ENCODE data around the gene LANCL2. TPM values are rescaled to one million over a fixed set of nuclear protein-coding genes. Genes with fewer than 3 reads are reported as not detected.
"Not testable (repeated sequence)": the region's sequence is repeated elsewhere in the genome, so short reads cannot be mapped to it uniquely, and the experiment has no call there.

The LANCL2 gene
- total RNA-seq, 1 donor from 2014 or later: 14.7 TPM

DNA sequence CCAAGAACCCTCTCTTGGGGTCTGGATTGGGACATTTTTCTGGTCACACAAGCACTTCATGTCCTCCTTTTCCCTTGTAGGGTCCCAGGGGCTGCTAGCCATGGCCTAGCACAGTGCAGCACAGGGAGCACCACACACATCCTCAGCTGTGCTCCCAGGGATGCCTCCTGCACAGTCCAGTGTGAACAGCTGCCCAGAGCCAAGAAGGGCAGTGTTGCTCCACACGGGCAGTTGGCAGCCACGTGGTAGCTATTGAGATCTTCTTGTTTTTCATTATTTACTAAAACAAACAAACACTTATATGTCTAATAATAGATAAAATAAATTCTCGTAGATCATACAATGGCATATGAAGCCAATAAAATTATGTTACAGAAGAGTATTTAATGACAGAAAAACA is 13.9 kb upstream of the LANCL2 start:
- no peaks in the 10 kb centered on the region for H3K27me3 ChIP-seq (ENCODE audit: control insufficient read depth, insufficient read depth, low read length)
- no peak for FAIRE-seq
- no peaks in the 10 kb centered on the region for H3K36me3 ChIP-seq (ENCODE audit: control insufficient read depth, insufficient read depth, low read length)
- TF ChIP-seq, protein P1, sequence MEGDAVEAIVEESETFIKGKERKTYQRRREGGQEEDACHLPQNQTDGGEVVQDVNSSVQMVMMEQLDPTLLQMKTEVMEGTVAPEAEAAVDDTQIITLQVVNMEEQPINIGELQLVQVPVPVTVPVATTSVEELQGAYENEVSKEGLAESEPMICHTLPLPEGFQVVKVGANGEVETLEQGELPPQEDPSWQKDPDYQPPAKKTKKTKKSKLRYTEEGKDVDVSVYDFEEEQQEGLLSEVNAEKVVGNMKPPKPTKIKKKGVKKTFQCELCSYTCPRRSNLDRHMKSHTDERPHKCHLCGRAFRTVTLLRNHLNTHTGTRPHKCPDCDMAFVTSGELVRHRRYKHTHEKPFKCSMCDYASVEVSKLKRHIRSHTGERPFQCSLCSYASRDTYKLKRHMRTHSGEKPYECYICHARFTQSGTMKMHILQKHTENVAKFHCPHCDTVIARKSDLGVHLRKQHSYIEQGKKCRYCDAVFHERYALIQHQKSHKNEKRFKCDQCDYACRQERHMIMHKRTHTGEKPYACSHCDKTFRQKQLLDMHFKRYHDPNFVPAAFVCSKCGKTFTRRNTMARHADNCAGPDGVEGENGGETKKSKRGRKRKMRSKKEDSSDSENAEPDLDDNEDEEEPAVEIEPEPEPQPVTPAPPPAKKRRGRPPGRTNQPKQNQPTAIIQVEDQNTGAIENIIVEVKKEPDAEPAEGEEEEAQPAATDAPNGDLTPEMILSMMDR (IDR thresholded peaks at IDR 0.05; ENCODE audit: insufficient read depth, low read length, severe bottlenecking): no peak
- no peak overlapping the region for H3K4me3 ChIP-seq (ENCODE audit: low read depth, low read length)
- DNase-seq (ENCODE audit: low read depth): no peak

GRCh38 chr7:55352947-55353273 is 12.2 kb upstream of the LANCL2 start:
- H3K4me3 ChIP-seq (ENCODE audit: low read depth, low read length); H3K36me3 ChIP-seq (ENCODE audit: control insufficient read depth, insufficient read depth, low read length); DNase-seq (ENCODE audit: low read depth); FAIRE-seq; H3K27me3 ChIP-seq (ENCODE audit: control insufficient read depth, insufficient read depth, low read length): not testable (repeated sequence)

GRCh38 chr7:55360486-55360885 is 4.7 kb upstream of the LANCL2 start:
- H3K27me3 ChIP-seq (ENCODE audit: control insufficient read depth, insufficient read depth, low read length): no peaks in the 10 kb centered on the region
- FAIRE-seq: no peak
- TF ChIP-seq, protein P1 (IDR thresholded peaks at IDR 0.05; ENCODE audit: insufficient read depth, low read length, severe bottlenecking): no peak
- no peak for DNase-seq (ENCODE audit: low read depth)
- H3K4me3 ChIP-seq (ENCODE audit: low read depth, low read length): no peak overlapping the region
- no peaks in the 10 kb centered on the region for H3K36me3 ChIP-seq (ENCODE audit: control insufficient read depth, insufficient read depth, low read length)

- Histone ChIP-seq H3K36me3 (ENCODE audit: control insufficient read depth, insufficient read depth, low read length) (no peaks in the 10 kb centered on the region), H3K4me3 (ENCODE audit: low read depth, low read length) (no peak overlapping the region), H3K27me3 (ENCODE audit: control insufficient read depth, insufficient read depth, low read length) (no peaks in the 10 kb centered on the region)
- DNase-seq (ENCODE audit: low read depth) (no peak), FAIRE-seq (no peak)
- TF ChIP-seq, protein P1 (IDR thresholded peaks at IDR 0.05; ENCODE audit: insufficient read depth, low read length, severe bottlenecking): no peak
These were observed 3.6 kb upstream of the LANCL2 start for GRCh38 chr7:55361560-55361959.

GRCh38 chr7:55362927-55363326 is 2.2 kb upstream of the LANCL2 start:
- H3K27me3 ChIP-seq (ENCODE audit: control insufficient read depth, insufficient read depth, low read length): no peaks in the 10 kb centered on the region
- H3K36me3 ChIP-seq (ENCODE audit: control insufficient read depth, insufficient read depth, low read length): no peaks in the 10 kb centered on the region
- FAIRE-seq (no peak), DNase-seq (ENCODE audit: low read depth) (no peak)
- H3K4me3 ChIP-seq (ENCODE audit: low read depth, low read length): no peak overlapping the region
- TF ChIP-seq, protein P1 (IDR thresholded peaks at IDR 0.05; ENCODE audit: insufficient read depth, low read length, severe bottlenecking): no peak

GRCh38 chr7:55363386-55364170 is 1.6 kb upstream of the LANCL2 start:
- TF ChIP-seq, protein P1 (IDR thresholded peaks at IDR 0.05; ENCODE audit: insufficient read depth, low read length, severe bottlenecking): no peak
- no peaks in the 10 kb centered on the region for H3K36me3 ChIP-seq (ENCODE audit: control insufficient read depth, insufficient read depth, low read length)
- no peak overlapping the region for H3K4me3 ChIP-seq (ENCODE audit: low read depth, low read length)
- H3K27me3 ChIP-seq (ENCODE audit: control insufficient read depth, insufficient read depth, low read length): no peaks in the 10 kb centered on the region
- FAIRE-seq (no peak), DNase-seq (ENCODE audit: low read depth) (no peak)
